Measurements from ENCODE around the gene CHTOP.

DNA sequence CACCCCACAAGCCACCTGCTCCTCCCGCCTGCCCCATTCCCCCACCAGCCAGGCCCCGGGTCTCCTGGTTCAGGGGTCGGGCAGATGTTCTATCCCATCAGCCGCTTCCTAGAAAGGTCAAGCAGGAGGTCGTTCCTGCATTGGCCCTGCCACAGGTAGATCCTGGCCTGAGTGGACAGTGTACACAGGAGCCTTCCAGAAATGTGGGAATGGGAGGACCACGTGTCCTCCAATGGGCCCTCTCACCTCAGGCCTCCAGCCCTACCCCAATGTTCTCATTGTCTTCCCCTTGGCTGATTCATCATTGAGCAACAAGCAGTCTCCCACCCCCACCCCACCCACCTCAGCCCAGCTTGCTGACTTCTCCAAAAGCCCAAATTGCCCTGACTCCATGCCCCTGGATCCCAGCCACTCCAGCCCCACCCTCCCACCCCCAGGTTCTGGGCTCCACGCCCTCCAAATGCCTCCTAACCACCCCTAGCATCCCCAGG lies 23.0 kb upstream of the CHTOP start:
- TF ChIP-seq, protein P1, sequence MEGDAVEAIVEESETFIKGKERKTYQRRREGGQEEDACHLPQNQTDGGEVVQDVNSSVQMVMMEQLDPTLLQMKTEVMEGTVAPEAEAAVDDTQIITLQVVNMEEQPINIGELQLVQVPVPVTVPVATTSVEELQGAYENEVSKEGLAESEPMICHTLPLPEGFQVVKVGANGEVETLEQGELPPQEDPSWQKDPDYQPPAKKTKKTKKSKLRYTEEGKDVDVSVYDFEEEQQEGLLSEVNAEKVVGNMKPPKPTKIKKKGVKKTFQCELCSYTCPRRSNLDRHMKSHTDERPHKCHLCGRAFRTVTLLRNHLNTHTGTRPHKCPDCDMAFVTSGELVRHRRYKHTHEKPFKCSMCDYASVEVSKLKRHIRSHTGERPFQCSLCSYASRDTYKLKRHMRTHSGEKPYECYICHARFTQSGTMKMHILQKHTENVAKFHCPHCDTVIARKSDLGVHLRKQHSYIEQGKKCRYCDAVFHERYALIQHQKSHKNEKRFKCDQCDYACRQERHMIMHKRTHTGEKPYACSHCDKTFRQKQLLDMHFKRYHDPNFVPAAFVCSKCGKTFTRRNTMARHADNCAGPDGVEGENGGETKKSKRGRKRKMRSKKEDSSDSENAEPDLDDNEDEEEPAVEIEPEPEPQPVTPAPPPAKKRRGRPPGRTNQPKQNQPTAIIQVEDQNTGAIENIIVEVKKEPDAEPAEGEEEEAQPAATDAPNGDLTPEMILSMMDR (conservative IDR thresholded peaks at IDR 0.05; ENCODE audit: low read length), result no peak
- no peak for TF ChIP-seq EZH2phosphoT487 (IDR thresholded peaks at IDR 0.05; ENCODE audit: borderline replicate concordance, low read depth, low read length)

Measured in OCI-LY7 (cell line).